Cardiac septum (tissue), 1 donor: ENCODE measurements around the gene HOXB4. TPM values are rescaled to one million over a fixed set of nuclear protein-coding genes. Genes with fewer than 3 reads are reported as not detected.

Experiments
- DNase-seq: peaks from one replicate; pipeline ENCODE4 v3.0.0-alpha.2; 2020; ENCODE audit warnings: low spot score
- intact Hi-C: fragments of 100-400 bp; cut with DNase I; formaldehyde crosslinking; loops from one replicate; pipeline ENCODE4 v1.14.0; 2022
- total RNA-seq: library from RNA; stranded (reverse); fragmentation: NEBNext Ultra II Directional; extraction: Animal tissue kit (Norgen Biotek cat#: 25700); gene quantifications from one replicate; pipeline ENCODE4 v1.2.1, GENCODE V29; 2021
- donor health status: DM: no; HTN: no; CAD: no.

The HOXB4 gene
- total RNA-seq, 1 donor from 2014 or later: 1.6 TPM

- intact Hi-C loops: no loop called here
- DNase-seq: no peak
Measured at GRCh38 chr17:48528153-48528935, 49.8 kb downstream of the HOXB4 start.

- DNase-seq: no peak
- intact Hi-C loops: no loop called here
Measured at GRCh38 chr17:48527547-48527932, 50.6 kb downstream of the HOXB4 start.

GRCh38 chr17:48526608-48527546 lies 51.3 kb downstream of the HOXB4 start:
- intact Hi-C loops: no loop called here
- DNase-seq: no peak

Other genes with a start within 250 kb of the HOXB4 start
- not detected for gene SKAP1, start 148.1 kb downstream of the HOXB4 start, total RNA-seq
- gene HOXB1, start 47.3 kb downstream of the HOXB4 start, total RNA-seq: not detected
- gene HOXB2, start 33.2 kb downstream of the HOXB4 start, total RNA-seq: 4.9 TPM
- 4.2 TPM for gene HOXB3, start 11.9 kb upstream of the HOXB4 start, total RNA-seq
- gene HOXB5, start 15.4 kb upstream of the HOXB4 start, total RNA-seq: not detected
- 0.92 TPM for gene HOXB6, start 26.6 kb upstream of the HOXB4 start, total RNA-seq
- gene HOXB7, start 32.7 kb upstream of the HOXB4 start, total RNA-seq: 0.22 TPM
- gene HOXB8, start 36.9 kb upstream of the HOXB4 start, total RNA-seq: not detected
- not detected for gene HOXB9, start 48.0 kb upstream of the HOXB4 start, total RNA-seq
- not detected for gene PRAC1, start 144.2 kb upstream of the HOXB4 start, total RNA-seq
- gene PRAC2, start 144.8 kb upstream of the HOXB4 start, total RNA-seq: not detected
- 0.05 TPM for gene HOXB13, start 150.4 kb upstream of the HOXB4 start, total RNA-seq
- not detected for gene TTLL6, start 238.9 kb upstream of the HOXB4 start, total RNA-seq